GM12878 (cell line): ENCODE results near the gene HAUS7.

Experiments
- CHD2 ChIP-seq: IDR thresholded peaks from 2 replicates; pipeline ENCODE4 v1.6.1; 2011; ENCODE audit warnings: low read depth, low read length, improper control_type of control experiment, borderline replicate concordance
- CREB1 ChIP-seq: IDR thresholded peaks from 2 replicates; pipeline ENCODE4 v1.6.1; 2012; ENCODE audit warnings: low read depth, mild to moderate bottlenecking, inconsistent platforms
- EED ChIP-seq: sonication (generic); IDR thresholded peaks from 2 replicates; pipeline ENCODE4 v1.6.1; 2016; ENCODE audit warnings: antibody characterized with exemption, low read depth
- HCFC1 ChIP-seq: fragments of 150-350 bp; IDR thresholded peaks from 2 replicates; pipeline ENCODE4 v1.6.1; 2014; ENCODE audit warnings: low read length
- IKZF2 ChIP-seq, 2 experiments: fragments of 450-650 bp; IDR thresholded peaks; 2 replicates each; pipeline ENCODE4 v1.6.1; 2017; ENCODE audit warnings: mild to moderate bottlenecking in 2 of 2, moderate library complexity in 2 of 2
- JUNB ChIP-seq: IDR thresholded peaks from 2 replicates; pipeline ENCODE4 v1.6.1; 2016; ENCODE audit warnings: antibody characterized with exemption, mild to moderate bottlenecking
- MTA3 ChIP-seq: IDR thresholded peaks from 2 replicates; pipeline ENCODE4 v1.6.1; 2012; ENCODE audit warnings: low read length, inconsistent platforms, borderline replicate concordance
- POLR2A ChIP-seq: IDR thresholded peaks from 2 replicates; pipeline ENCODE4 v1.6.1; 2011; ENCODE audit warnings: low read depth, mild to moderate bottlenecking, low read length
- ZSCAN29 ChIP-seq: fragments of 450-650 bp; IDR thresholded peaks from 2 replicates; pipeline ENCODE4 v1.6.1; 2017; ENCODE audit warnings: mild to moderate bottlenecking, moderate library complexity
- TF ChIP-seq, protein P1 (sequence below): IDR thresholded peaks from 2 replicates; pipeline ENCODE4 v1.6.1; 2011; ENCODE audit warnings: low read depth, low read length, improper control_type of control experiment, borderline replicate concordance
- TF ChIP-seq, protein P2 (sequence below): IDR thresholded peaks from 2 replicates; pipeline ENCODE4 v1.6.1; 2012; ENCODE audit warnings: low read depth, low read length, improper control_type of control experiment
- TF ChIP-seq, protein P3 (sequence below), 3 experiments: IDR thresholded peaks in 2 of 3; conservative IDR thresholded peaks in 1 of 3; 2 replicates each; pipeline ENCODE4 v1.5.1; 2011; ENCODE audit warnings: low read depth in 3 of 3, low read length in 3 of 3, mild to moderate bottlenecking in 3 of 3, control low read depth in 2 of 3, moderate library complexity in 2 of 3, inconsistent platforms in 1 of 3, mixed read lengths in 1 of 3; ENCODE audit not compliant: control insufficient read depth in 2 of 3, insufficient read depth in 1 of 3; ENCODE audit errors: extremely low read depth in 1 of 3
- TF ChIP-seq, protein P4 (sequence below): IDR thresholded peaks from 2 replicates; pipeline ENCODE4 v1.6.1; 2012; ENCODE audit warnings: low read depth, low read length, improper control_type of control experiment
- TF ChIP-seq, protein P5 (sequence below): fragments of 450-650 bp; formaldehyde crosslinking; IDR thresholded peaks from 2 replicates; pipeline ENCODE4 v1.4.0; 2022; ENCODE audit warnings: mild to moderate bottlenecking, moderate library complexity

DNA sequence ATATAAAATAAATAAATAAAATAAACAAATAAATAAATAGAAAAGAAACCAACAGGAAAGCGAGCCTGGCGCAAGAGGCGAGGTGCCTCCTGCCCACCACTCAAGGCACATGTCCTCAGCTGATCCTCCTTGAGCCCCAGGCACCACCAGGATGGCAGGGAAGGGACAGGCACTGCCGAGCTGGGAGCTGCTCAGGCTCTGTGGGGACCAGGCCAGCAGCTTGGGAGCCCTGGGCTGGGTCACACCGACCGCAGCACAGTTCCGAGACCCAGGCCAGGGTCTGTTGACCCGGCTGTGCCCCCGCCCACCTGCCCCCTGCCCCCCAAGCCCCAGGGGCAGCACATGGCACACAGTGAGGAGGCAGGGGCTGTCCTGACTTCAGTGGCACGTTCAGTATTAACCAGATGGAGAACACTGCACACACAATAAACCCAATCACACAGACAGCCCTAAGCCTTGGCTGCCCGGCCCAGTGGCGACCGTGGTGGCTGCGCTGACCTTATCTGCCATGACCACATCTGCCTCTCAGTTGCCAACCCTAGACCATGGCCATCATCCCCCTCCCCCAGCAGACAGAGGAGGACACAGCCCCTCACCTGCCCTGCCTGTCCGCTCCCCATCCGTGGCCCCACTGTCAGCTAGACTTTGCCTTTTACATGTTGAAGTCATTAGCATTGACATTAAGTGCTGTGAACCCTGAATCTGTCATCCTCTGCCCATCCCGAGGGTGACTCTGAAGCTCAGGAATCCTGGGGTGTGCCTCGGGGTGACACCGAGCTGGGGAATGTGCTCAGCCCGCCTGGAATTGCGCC is 21.6 kb downstream of the HAUS7 start:
- TF ChIP-seq CHD2 = no peak
- TF ChIP-seq, protein P1, sequence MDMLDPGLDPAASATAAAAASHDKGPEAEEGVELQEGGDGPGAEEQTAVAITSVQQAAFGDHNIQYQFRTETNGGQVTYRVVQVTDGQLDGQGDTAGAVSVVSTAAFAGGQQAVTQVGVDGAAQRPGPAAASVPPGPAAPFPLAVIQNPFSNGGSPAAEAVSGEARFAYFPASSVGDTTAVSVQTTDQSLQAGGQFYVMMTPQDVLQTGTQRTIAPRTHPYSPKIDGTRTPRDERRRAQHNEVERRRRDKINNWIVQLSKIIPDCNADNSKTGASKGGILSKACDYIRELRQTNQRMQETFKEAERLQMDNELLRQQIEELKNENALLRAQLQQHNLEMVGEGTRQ = no peak
- no peak for TF ChIP-seq HCFC1
- TF ChIP-seq, protein P2, sequence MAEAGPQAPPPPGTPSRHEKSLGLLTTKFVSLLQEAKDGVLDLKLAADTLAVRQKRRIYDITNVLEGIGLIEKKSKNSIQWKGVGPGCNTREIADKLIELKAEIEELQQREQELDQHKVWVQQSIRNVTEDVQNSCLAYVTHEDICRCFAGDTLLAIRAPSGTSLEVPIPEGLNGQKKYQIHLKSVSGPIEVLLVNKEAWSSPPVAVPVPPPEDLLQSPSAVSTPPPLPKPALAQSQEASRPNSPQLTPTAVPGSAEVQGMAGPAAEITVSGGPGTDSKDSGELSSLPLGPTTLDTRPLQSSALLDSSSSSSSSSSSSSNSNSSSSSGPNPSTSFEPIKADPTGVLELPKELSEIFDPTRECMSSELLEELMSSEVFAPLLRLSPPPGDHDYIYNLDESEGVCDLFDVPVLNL = no peak
- TF ChIP-seq JUNB = no peak
- TF ChIP-seq POLR2A = no peak
- TF ChIP-seq, protein P3, sequence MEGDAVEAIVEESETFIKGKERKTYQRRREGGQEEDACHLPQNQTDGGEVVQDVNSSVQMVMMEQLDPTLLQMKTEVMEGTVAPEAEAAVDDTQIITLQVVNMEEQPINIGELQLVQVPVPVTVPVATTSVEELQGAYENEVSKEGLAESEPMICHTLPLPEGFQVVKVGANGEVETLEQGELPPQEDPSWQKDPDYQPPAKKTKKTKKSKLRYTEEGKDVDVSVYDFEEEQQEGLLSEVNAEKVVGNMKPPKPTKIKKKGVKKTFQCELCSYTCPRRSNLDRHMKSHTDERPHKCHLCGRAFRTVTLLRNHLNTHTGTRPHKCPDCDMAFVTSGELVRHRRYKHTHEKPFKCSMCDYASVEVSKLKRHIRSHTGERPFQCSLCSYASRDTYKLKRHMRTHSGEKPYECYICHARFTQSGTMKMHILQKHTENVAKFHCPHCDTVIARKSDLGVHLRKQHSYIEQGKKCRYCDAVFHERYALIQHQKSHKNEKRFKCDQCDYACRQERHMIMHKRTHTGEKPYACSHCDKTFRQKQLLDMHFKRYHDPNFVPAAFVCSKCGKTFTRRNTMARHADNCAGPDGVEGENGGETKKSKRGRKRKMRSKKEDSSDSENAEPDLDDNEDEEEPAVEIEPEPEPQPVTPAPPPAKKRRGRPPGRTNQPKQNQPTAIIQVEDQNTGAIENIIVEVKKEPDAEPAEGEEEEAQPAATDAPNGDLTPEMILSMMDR (IDR thresholded peaks at IDR 0.05 in 2 of 3, conservative IDR thresholded peaks at IDR 0.05 in 1 of 3; ENCODE audit: control insufficient read depth in 2 of 3, extremely low read depth in 1 of 3, insufficient read depth in 1 of 3, low read depth in 3 of 3, low read length in 3 of 3) = no peak
- no peak for TF ChIP-seq EED
- no peak for TF ChIP-seq CREB1
- TF ChIP-seq, protein P4, sequence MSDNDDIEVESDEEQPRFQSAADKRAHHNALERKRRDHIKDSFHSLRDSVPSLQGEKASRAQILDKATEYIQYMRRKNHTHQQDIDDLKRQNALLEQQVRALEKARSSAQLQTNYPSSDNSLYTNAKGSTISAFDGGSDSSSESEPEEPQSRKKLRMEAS = no peak
- TF ChIP-seq IKZF2 (IDR thresholded peaks at IDR 0.05) = no peak
- no peak for TF ChIP-seq MTA3
- TF ChIP-seq, protein P5, sequence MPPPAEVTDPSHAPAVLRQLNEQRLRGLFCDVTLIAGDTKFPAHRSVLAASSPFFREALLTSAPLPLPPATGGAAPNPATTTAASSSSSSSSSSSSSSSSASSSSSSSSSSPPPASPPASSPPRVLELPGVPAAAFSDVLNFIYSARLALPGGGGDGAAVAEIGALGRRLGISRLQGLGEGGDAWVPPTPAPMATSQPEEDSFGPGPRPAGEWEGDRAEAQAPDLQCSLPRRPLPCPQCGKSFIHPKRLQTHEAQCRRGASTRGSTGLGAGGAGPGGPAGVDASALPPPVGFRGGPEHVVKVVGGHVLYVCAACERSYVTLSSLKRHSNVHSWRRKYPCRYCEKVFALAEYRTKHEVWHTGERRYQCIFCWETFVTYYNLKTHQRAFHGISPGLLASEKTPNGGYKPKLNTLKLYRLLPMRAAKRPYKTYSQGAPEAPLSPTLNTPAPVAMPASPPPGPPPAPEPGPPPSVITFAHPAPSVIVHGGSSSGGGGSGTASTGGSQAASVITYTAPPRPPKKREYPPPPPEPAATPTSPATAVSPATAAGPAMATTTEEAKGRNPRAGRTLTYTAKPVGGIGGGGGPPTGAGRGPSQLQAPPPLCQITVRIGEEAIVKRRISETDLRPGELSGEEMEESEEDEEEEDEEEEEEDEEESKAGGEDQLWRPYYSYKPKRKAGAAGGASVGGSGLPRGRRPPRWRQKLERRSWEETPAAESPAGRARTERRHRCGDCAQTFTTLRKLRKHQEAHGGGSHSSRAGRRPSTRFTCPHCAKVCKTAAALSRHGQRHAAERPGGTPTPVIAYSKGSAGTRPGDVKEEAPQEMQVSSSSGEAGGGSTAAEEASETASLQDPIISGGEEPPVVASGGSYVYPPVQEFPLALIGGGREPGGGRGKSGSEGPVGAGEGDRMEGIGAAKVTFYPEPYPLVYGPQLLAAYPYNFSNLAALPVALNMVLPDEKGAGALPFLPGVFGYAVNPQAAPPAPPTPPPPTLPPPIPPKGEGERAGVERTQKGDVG (CRISPR knock-in tag) = no peak
- no peak for TF ChIP-seq ZSCAN29
